Prostate gland (tissue), 2 donors: ENCODE results near the gene BRSK2. TPM values are rescaled to one million over a fixed set of nuclear protein-coding genes. Genes with fewer than 3 reads are reported as not detected.

Experiments used
- DNase-seq: peaks from one replicate; pipeline ENCODE4 v3.0.0-alpha.2; 2019; ENCODE audit warnings: low spot score
- H3K27ac ChIP-seq, 2 donors: fragments of 200-600 bp; sonication (generic); 2 replicates each; pipeline ENCODE4 v1.5.1; 2017 to 2019
- H3K27me3 ChIP-seq: fragments of 200-600 bp; sonication (generic); replicated peaks from 2 replicates; pipeline ENCODE4 v1.5.1; 2019; ENCODE audit not compliant: insufficient read depth
- H3K36me3 ChIP-seq, 2 donors: fragments of 200-600 bp; sonication (generic); 1 replicate in 1 of 2; 2 replicates in 1 of 2; pipeline versions ENCODE4 v1.5.1 to v1.8.1; 2017 to 2019
- H3K4me1 ChIP-seq: fragments of 200-600 bp; sonication (generic); replicated peaks from 2 replicates; pipeline ENCODE4 v1.5.1; 2019
- H3K4me3 ChIP-seq, 2 donors: fragments of 200-600 bp; sonication (generic); 2 replicates each; pipeline ENCODE4 v1.5.1; 2017 to 2019
- H3K9me3 ChIP-seq: fragments of 200-600 bp; sonication (generic); 2 replicates; pipeline ENCODE4 v1.5.1; 2017
- CTCF ChIP-seq, 4 experiments: fragments of 200-600 bp in 2 of 4; fragments of 450-650 bp in 2 of 4; sonication (generic) in 2 of 4; IDR thresholded peaks; 1 replicate in 3 of 4; 2 replicates in 1 of 4; pipeline ENCODE4 v1.5.1; 2016 to 2019; ENCODE audit warnings: antibody characterized with exemption in 4 of 4, mild to moderate bottlenecking in 2 of 4, moderate library complexity in 2 of 4
- POLR2A ChIP-seq: fragments of 450-650 bp; IDR thresholded peaks from one replicate; pipeline ENCODE4 v1.6.1; 2016; ENCODE audit warnings: antibody characterized with exemption, mild to moderate bottlenecking
- POLR2AphosphoS5 ChIP-seq: sonication (generic); formaldehyde crosslinking; IDR thresholded peaks from one replicate; pipeline ENCODE4 v1.6.1; 2017; ENCODE audit warnings: antibody characterized with exemption
- WGBS: methylation state at CpG from one replicate; pipeline ENCODE4 v1.1.5; 2018; 5-methylcytosine and 5-hydroxymethylcytosine counted together
- intact Hi-C: fragments of 100-400 bp; cut with DNase I; formaldehyde crosslinking; loops from one replicate; pipeline ENCODE4 v1.14.2; 2022
- total RNA-seq, 2 donors: library from RNA; depleted of rRNA; stranded (reverse); fragments of >200 nt; gene quantifications; one replicate each; pipeline ENCODE4 v1.1.0, GENCODE V29; 2016

BRSK2 gene
- total RNA-seq, 2 donors from 2014 or later, result 0.96 to 29.7 TPM

- intact Hi-C loops, result no loop called here
- DNase-seq, result no peak
- no peaks in the 10 kb centered on the region for H3K27me3 ChIP-seq
- H3K4me3 ChIP-seq, result no peak overlapping the region
- TF ChIP-seq POLR2A (no peak), POLR2AphosphoS5 (no peak), CTCF (IDR thresholded peaks at IDR 0.05) (no peak)
- H3K4me1 ChIP-seq, result no peaks in the 10 kb centered on the region
- H3K36me3 ChIP-seq, result peaks cover 0 to 13% of the 10 kb centered on the region in 2 donors
- H3K9me3 ChIP-seq, result no peaks in the 10 kb centered on the region
- no peak overlapping the region for H3K27ac ChIP-seq
- WGBS, result 86% methylated on average over 17 of the region's 21 CpGs
Observed at GRCh38 chr11:1472180-1473005, 82.7 kb downstream of the BRSK2 start.

- peaks cover 0 to 13% of the 10 kb centered on the region in 2 donors for H3K36me3 ChIP-seq
Observed at GRCh38 chr11:1473011-1473628, 83.4 kb downstream of the BRSK2 start.

GRCh38 chr11:1473786-1474185 lies 84.1 kb downstream of the BRSK2 start:
- 96% methylated on average over 21 of the region's 22 CpGs for WGBS
- H3K36me3 ChIP-seq, result peaks cover 0 to 13% of the 10 kb centered on the region in 2 donors
- H3K27me3 ChIP-seq, result no peaks in the 10 kb centered on the region
- TF ChIP-seq CTCF (IDR thresholded peaks at IDR 0.05) (no peak), POLR2AphosphoS5 (no peak), POLR2A (no peak)
- no peak overlapping the region for H3K4me3 ChIP-seq
- no peaks in the 10 kb centered on the region for H3K4me1 ChIP-seq
- DNase-seq, result no peak
- intact Hi-C loops, result no loop called here
- H3K27ac ChIP-seq, result no peak overlapping the region
- H3K9me3 ChIP-seq, result no peaks in the 10 kb centered on the region

More at GRCh38 chr11:1473011-1473628, 83.4 kb downstream of the BRSK2 start:
- DNase-seq, result no peak
- Histone ChIP-seq H3K4me3 (no peak overlapping the region), H3K27ac (no peak overlapping the region), H3K9me3 (no peaks in the 10 kb centered on the region), H3K27me3 (no peaks in the 10 kb centered on the region), H3K4me1 (no peaks in the 10 kb centered on the region)
- 97% methylated on average over 11 of the region's 12 CpGs for WGBS
- TF ChIP-seq POLR2A, result no peak
- no peak for TF ChIP-seq POLR2AphosphoS5
- no peak for TF ChIP-seq CTCF (IDR thresholded peaks at IDR 0.05)
- intact Hi-C loops, result no loop called here

- Histone ChIP-seq H3K4me1 (no peaks in the 10 kb centered on the region), H3K27me3 (no peaks in the 10 kb centered on the region), H3K9me3 (no peaks in the 10 kb centered on the region), H3K4me3 (no peak overlapping the region), H3K36me3 (peaks cover 0 to 8% of the 10 kb centered on the region in 2 donors), H3K27ac (no peak overlapping the region)
- no peak for DNase-seq
- TF ChIP-seq POLR2AphosphoS5 (no peak), POLR2A (no peak), CTCF (IDR thresholded peaks at IDR 0.05) (no peak)
- WGBS, result 91% methylated on average over 12 of the region's 12 CpGs
- intact Hi-C loops, result no loop called here
Observed at GRCh38 chr11:1475841-1476240, 86.1 kb downstream of the BRSK2 start.
